SK-N-MC (cell line): ENCODE data around the gene LRRC37A.
"Not testable (repeated sequence)": the region's sequence is repeated elsewhere in the genome, so short reads cannot be mapped to it uniquely, and the experiment has no call there.

Experiments used
- EZH2 ChIP-seq: fragments of 200-600 bp; sonication (generic); IDR thresholded peaks from one replicate; pipeline ENCODE4 v1.6.1; 2017; ENCODE audit warnings: antibody characterized with exemption
- POLR2AphosphoS5 ChIP-seq: IDR thresholded peaks from 2 replicates; pipeline ENCODE4 v1.6.1; 2012; ENCODE audit warnings: mild to moderate bottlenecking, low read depth, low read length, borderline replicate concordance

DNA sequence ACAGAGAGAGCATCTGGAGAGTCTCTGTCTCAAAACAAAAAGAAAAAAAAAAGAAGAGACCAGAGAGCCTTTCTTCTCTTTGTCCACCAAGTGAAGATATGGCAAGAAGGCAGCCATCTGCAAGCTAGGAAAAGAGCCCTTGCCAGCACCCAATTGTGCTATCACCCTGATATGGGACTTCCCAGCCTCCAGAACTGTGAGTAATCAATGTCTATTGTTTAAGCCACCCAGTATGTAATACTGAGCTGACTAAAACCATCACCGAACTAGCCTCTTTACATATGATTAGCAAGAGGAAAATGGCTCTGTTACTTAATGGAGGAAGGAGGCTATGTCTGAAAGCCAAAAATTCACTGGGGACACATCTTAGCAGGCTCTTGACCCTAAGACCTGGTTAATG is 38.6 kb upstream of the LRRC37A start:
- not testable (repeated sequence) for TF ChIP-seq POLR2AphosphoS5, EZH2
